ENCODE results near the gene HBE1. TPM values are rescaled to one million over a fixed set of nuclear protein-coding genes. Genes with fewer than 3 reads are reported as not detected.

Gene HBE1
- total and polyA plus RNA-seq, 2 experiments from 2014 or later: not detected

DNA sequence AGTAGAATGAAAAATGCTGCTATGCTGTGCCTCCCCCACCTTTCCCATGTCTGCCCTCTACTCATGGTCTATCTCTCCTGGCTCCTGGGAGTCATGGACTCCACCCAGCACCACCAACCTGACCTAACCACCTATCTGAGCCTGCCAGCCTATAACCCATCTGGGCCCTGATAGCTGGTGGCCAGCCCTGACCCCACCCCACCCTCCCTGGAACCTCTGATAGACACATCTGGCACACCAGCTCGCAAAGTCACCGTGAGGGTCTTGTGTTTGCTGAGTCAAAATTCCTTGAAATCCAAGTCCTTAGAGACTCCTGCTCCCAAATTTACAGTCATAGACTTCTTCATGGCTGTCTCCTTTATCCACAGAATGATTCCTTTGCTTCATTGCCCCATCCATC, 14.9 kb upstream of the HBE1 start (continued):
- no peak for TF ChIP-seq EZH2phosphoT487 (IDR thresholded peaks at IDR 0.05; ENCODE audit: unreplicated experiment)

DNA sequence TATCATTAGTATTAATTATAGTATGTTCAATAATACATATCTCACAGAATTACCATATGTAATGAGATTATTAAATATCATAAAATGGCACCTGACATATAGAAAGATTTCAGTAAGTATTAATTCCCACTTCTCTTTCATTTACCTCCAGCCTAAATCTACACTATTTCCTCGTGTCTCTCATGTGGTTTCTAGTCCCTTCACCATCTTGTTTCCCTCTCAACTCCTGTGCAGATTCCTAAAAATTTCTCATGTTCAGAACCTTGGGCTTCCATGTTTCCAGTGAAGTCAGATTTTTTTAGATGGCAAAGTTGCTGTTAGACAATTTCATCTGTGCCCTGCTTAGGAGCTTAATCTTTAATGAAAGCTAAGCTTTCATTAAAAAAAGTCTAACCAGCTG, 14.1 kb upstream of the HBE1 start:
- Histone ChIP-seq H3K4me1 (ENCODE audit: insufficient read depth) (no peaks in the 10 kb centered on the region), H3K4me3 (no peak overlapping the region), H3K27me3 (ENCODE audit: insufficient read depth) (no peaks in the 10 kb centered on the region), H3K36me3 (ENCODE audit: insufficient read depth) (no peaks in the 10 kb centered on the region), H2AFZ (no peak overlapping the region), H3K79me2 (replicated peaks; ENCODE audit: insufficient read depth) (no peaks in the 10 kb centered on the region), H3K27ac (ENCODE audit: low read depth) (no peak overlapping the region), H3K9me2 (ENCODE audit: insufficient read depth) (peaks cover 8% of the 10 kb centered on the region; the same call in 1 of the 2 replicates), H4K20me1 (replicated peaks; ENCODE audit: insufficient read depth) (no peaks in the 10 kb centered on the region), H3F3A (replicated peaks; ENCODE audit: low read depth) (no peaks in the 10 kb centered on the region), H3K4me2 (no peak overlapping the region)
- Mint-ChIP-seq H3K27me3 (ENCODE audit: insufficient read depth, low read depth, poor library complexity) (peaks cover 1% of the 10 kb centered on the region), H3K9me3 (no peaks in the 10 kb centered on the region), H3K27ac (no peak overlapping the region), H3K4me1 (peaks cover 5% of the 10 kb centered on the region), H3K4me3 (no peak overlapping the region), H3K36me3 (ENCODE audit: low read depth) (no peaks in the 10 kb centered on the region)
- DNase-seq (ENCODE audit: low spot score) (no peak), ATAC-seq (no peak)
- TF ChIP-seq EZH2phosphoT487 (IDR thresholded peaks at IDR 0.05; ENCODE audit: unreplicated experiment): no peak
- no peak for TF ChIP-seq JUNB (IDR thresholded peaks at IDR 0.05; ENCODE audit: unreplicated experiment)
- TF ChIP-seq ZNF114 (CRISPR knock-in tag; IDR thresholded peaks at IDR 0.05): no peak
- TF ChIP-seq CTCF (conservative IDR thresholded peaks at IDR 0.05; ENCODE audit: low read depth in 2 of 2): no peak
- no peak for TF ChIP-seq CREB1 (CRISPR knock-in tag; IDR thresholded peaks at IDR 0.05; ENCODE audit: low read depth)

GRCh38 chr11:5283086-5283485, 13.3 kb upstream of the HBE1 start:
- H3K4me1 Mint-ChIP-seq: peaks cover 5% of the 10 kb centered on the region
- H3K27me3 ChIP-seq (ENCODE audit: insufficient read depth): no peaks in the 10 kb centered on the region
- no peak overlapping the region for H3K27ac ChIP-seq (ENCODE audit: low read depth)
- H3K36me3 ChIP-seq (ENCODE audit: insufficient read depth): no peaks in the 10 kb centered on the region
- no peaks in the 10 kb centered on the region for H3F3A ChIP-seq (replicated peaks; ENCODE audit: low read depth)
- H2AFZ ChIP-seq: no peak overlapping the region
- no peaks in the 10 kb centered on the region for H3K79me2 ChIP-seq (replicated peaks; ENCODE audit: insufficient read depth)
- no peak overlapping the region for H3K4me3 ChIP-seq
- H3K27ac Mint-ChIP-seq: no peak overlapping the region
- no peaks in the 10 kb centered on the region for H3K9me3 Mint-ChIP-seq
- H3K9me2 ChIP-seq (ENCODE audit: insufficient read depth): peaks cover 8% of the 10 kb centered on the region; the same call in 1 of the 2 replicates
- ATAC-seq (no peak), DNase-seq (ENCODE audit: low spot score) (no peak)
- H3K4me2 ChIP-seq: no peak overlapping the region
- H3K27me3 Mint-ChIP-seq (ENCODE audit: insufficient read depth, low read depth, poor library complexity): peaks cover 1% of the 10 kb centered on the region
- no peaks in the 10 kb centered on the region for H3K4me1 ChIP-seq (ENCODE audit: insufficient read depth)
- H4K20me1 ChIP-seq (replicated peaks; ENCODE audit: insufficient read depth): no peaks in the 10 kb centered on the region
- no peak overlapping the region for H3K4me3 Mint-ChIP-seq
- no peaks in the 10 kb centered on the region for H3K36me3 Mint-ChIP-seq (ENCODE audit: low read depth)
- TF ChIP-seq REST (IDR thresholded peaks at IDR 0.05; ENCODE audit: unreplicated experiment) (no peak), POLR2AphosphoS5 (IDR thresholded peaks at IDR 0.05; ENCODE audit: low read depth) (no peak), EZH2 (IDR thresholded peaks at IDR 0.05; ENCODE audit: low read depth, unreplicated experiment) (no peak), CREB1 (CRISPR knock-in tag; IDR thresholded peaks at IDR 0.05; ENCODE audit: low read depth) (no peak), ZNF331 (CRISPR knock-in tag; IDR thresholded peaks at IDR 0.05; ENCODE audit: low read depth) (no peak), STAT1 (IDR thresholded peaks at IDR 0.05; ENCODE audit: unreplicated experiment) (no peak), EZH2phosphoT487 (IDR thresholded peaks at IDR 0.05; ENCODE audit: unreplicated experiment) (no peak), ZNF114 (CRISPR knock-in tag; IDR thresholded peaks at IDR 0.05) (no peak), NANOG (IDR thresholded peaks at IDR 0.05; ENCODE audit: borderline replicate concordance) (no peak), JUNB (IDR thresholded peaks at IDR 0.05; ENCODE audit: unreplicated experiment) (no peak)
